Prostate gland (tissue), 2 donors: ENCODE data around the gene TMEM218. TPM values are rescaled to one million over a fixed set of nuclear protein-coding genes. Genes with fewer than 3 reads are reported as not detected.

Experiments
- DNase-seq: peaks from one replicate; pipeline ENCODE4 v3.0.0-alpha.2; 2019; ENCODE audit warnings: low spot score
- H3K27ac ChIP-seq, 2 donors: fragments of 200-600 bp; sonication (generic); 2 replicates each; pipeline ENCODE4 v1.5.1; 2017 to 2019
- H3K27me3 ChIP-seq: fragments of 200-600 bp; sonication (generic); replicated peaks from 2 replicates; pipeline ENCODE4 v1.5.1; 2019; ENCODE audit not compliant: insufficient read depth
- H3K36me3 ChIP-seq, 2 donors: fragments of 200-600 bp; sonication (generic); 1 replicate in 1 of 2; 2 replicates in 1 of 2; pipeline versions ENCODE4 v1.5.1 to v1.8.1; 2017 to 2019
- H3K4me1 ChIP-seq: fragments of 200-600 bp; sonication (generic); replicated peaks from 2 replicates; pipeline ENCODE4 v1.5.1; 2019
- H3K4me3 ChIP-seq, 2 donors: fragments of 200-600 bp; sonication (generic); 2 replicates each; pipeline ENCODE4 v1.5.1; 2017 to 2019
- H3K9me3 ChIP-seq: fragments of 200-600 bp; sonication (generic); 2 replicates; pipeline ENCODE4 v1.5.1; 2017
- POLR2A ChIP-seq: fragments of 450-650 bp; IDR thresholded peaks from one replicate; pipeline ENCODE4 v1.6.1; 2016; ENCODE audit warnings: antibody characterized with exemption, mild to moderate bottlenecking
- POLR2AphosphoS5 ChIP-seq: sonication (generic); formaldehyde crosslinking; IDR thresholded peaks from one replicate; pipeline ENCODE4 v1.6.1; 2017; ENCODE audit warnings: antibody characterized with exemption
- WGBS: methylation state at CpG from one replicate; pipeline ENCODE4 v1.1.5; 2018; 5-methylcytosine and 5-hydroxymethylcytosine counted together
- intact Hi-C: fragments of 100-400 bp; cut with DNase I; formaldehyde crosslinking; loops from one replicate; pipeline ENCODE4 v1.14.2; 2022
- total RNA-seq, 2 donors: library from RNA; depleted of rRNA; stranded (reverse); fragments of >200 nt; gene quantifications; one replicate each; pipeline ENCODE4 v1.1.0, GENCODE V29; 2016
- TF ChIP-seq, protein P1 (sequence below), 4 experiments: fragments of 200-600 bp in 2 of 4; fragments of 450-650 bp in 2 of 4; sonication (generic) in 2 of 4; IDR thresholded peaks; 1 replicate in 3 of 4; 2 replicates in 1 of 4; pipeline ENCODE4 v1.5.1; 2016 to 2019; ENCODE audit warnings: antibody characterized with exemption in 4 of 4, mild to moderate bottlenecking in 2 of 4, moderate library complexity in 2 of 4

TMEM218 gene
- total RNA-seq = 10 to 100 TPM; 17.7 to 33.5 TPM

DNA sequence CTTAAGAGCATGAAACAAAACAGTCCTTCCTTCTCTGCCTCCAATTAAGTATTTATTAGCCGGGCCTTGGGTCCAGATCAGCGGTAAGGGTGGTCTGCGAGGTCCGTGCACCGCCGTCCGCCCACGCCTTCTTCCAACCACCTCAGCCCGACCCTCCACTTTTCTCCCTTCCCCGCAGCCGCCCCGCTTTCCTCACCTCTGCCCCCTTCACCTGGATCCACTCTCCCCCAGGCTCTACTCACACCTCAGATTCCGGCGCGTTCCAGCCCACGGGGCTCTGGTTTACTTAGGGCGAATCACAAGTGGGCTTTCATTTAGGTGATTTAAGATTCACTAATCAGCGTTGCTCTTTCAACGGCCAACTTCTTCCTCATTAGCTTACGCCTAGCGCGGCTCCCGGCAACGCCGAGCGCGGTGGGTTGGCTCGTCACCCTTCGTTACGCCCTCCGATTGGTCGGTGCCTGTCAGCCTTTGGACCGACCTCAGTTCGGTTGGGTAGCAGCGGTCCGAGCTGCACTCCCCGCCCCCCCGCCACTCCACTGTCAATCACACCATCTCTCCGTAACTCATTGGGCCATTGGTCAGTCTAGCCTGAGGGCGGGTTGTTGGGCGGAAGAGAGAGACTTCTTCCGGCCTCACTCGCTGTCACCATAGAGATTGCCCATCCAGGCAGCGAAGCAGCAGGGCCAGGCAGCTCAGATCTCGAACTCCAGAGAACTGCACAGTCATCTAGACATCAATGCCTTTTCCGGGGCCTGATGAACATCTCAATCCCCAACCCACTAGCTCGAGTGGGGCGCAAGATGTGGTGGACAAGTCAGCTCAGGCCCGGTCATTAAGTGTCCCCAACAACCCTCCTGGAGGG lies at the start of gene TMEM218:
TMEM218 (minus strand) TSS at position 284 of the 865 bp plus-strand sequence. CDS start 9,385 bp downstream, outside the sequence.
- intact Hi-C loops = loop anchor here (5.0 kb wide), 2 partner anchors 236 to 481 kb away; partner anchors contain the start of gene STT3A
- WGBS = 7% methylated on average over 49 of the region's 49 CpGs
- Histone ChIP-seq H3K27me3 (no peaks in the 10 kb centered on the region), H3K36me3 (no peaks in the 10 kb centered on the region), H3K27ac (peak within 1 kb of the TSS; percentile 74 to 88), H3K9me3 (no peaks in the 10 kb centered on the region), H3K4me1 (peaks cover 3% of the 10 kb centered on the region), H3K4me3 (peak within 1 kb of the TSS; percentile 66 to 93)
- peak; percentile 98 for DNase-seq
- TF ChIP-seq, protein P1, sequence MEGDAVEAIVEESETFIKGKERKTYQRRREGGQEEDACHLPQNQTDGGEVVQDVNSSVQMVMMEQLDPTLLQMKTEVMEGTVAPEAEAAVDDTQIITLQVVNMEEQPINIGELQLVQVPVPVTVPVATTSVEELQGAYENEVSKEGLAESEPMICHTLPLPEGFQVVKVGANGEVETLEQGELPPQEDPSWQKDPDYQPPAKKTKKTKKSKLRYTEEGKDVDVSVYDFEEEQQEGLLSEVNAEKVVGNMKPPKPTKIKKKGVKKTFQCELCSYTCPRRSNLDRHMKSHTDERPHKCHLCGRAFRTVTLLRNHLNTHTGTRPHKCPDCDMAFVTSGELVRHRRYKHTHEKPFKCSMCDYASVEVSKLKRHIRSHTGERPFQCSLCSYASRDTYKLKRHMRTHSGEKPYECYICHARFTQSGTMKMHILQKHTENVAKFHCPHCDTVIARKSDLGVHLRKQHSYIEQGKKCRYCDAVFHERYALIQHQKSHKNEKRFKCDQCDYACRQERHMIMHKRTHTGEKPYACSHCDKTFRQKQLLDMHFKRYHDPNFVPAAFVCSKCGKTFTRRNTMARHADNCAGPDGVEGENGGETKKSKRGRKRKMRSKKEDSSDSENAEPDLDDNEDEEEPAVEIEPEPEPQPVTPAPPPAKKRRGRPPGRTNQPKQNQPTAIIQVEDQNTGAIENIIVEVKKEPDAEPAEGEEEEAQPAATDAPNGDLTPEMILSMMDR (IDR thresholded peaks at IDR 0.05) = no peak
- TF ChIP-seq POLR2AphosphoS5 (peak; percentile 91), POLR2A (no peak)

DNA sequence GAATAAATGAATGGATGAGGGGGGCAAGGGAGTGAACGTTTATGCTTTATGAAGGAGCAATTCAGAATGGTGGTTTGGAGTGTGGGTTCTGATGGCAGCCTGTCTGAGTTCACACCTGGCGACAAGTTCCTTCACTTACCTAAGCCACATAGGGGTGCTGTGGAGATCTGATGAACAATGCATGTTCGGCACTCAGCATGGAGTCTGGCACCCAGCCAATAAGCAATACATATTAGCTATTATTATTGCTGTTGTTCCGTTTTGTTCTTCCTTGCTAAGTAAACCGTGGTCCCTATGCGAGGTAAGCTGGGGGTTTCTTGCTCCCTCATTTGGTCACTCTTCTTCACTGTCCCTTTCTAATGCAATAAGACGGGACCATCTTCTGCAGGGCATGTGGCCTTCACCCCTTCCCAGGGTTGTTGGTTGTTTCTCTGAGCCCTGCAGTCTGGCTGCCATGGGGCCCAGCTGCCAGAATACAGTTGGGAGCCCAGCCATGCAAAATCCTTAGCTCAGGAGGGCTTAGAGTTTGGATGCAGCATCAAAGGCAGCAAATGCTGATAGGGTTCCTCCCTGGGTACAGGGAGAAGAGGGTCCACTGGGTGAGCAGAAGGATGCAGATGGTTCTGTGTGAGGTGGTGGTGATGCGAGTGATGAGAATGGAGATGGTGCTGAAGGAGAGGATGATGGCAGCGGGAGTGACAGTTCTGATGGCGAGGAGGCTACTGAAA lies 46.7 kb upstream of the TMEM218 start:
- Histone ChIP-seq H3K4me3 (no peak overlapping the region), H3K36me3 (no peaks in the 10 kb centered on the region), H3K27me3 (no peaks in the 10 kb centered on the region), H3K4me1 (no peaks in the 10 kb centered on the region), H3K27ac (no peak overlapping the region), H3K9me3 (no peaks in the 10 kb centered on the region)
- DNase-seq = no peak
- intact Hi-C loops = no loop called here
- no peak for TF ChIP-seq POLR2A
- WGBS = 89% methylated on average over 10 of the region's 10 CpGs

DNA sequence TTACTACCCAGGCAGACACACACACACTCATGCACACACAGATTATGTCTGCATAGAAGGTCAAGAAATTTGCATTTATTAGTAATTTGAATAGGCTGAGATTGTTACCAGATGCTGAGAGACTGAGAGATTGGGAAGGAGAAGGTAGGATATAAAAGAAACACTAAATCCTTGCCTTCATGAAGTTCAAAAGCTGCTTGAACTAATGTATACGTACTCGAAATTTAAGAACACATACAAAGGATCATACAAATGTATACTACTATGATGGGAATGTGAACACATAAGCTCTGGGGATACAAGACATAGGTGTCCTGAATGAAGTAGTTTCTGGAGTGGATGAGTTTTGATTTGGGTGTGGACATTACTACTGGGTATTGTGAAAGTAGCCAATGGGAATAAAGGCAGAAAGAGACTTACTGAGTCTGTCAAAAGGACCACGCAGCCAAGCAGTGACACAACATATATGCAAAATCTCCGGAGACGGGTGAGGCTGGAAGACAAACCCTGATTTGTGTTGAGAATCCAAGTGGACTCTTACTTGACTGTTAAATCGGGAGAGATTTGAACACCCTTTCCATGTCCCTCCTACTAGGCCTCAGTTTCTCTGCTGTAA lies 45.8 kb upstream of the TMEM218 start:
- WGBS = 94% methylated on average over 6 of the region's 6 CpGs
- no peak overlapping the region for H3K4me3 ChIP-seq
- H3K36me3 ChIP-seq = no peaks in the 10 kb centered on the region
- TF ChIP-seq POLR2AphosphoS5 (no peak), POLR2A (no peak)
- TF ChIP-seq, protein P1 (IDR thresholded peaks at IDR 0.05) = no peak
- H3K27me3 ChIP-seq = no peaks in the 10 kb centered on the region
- H3K27ac ChIP-seq = no peak overlapping the region
- H3K4me1 ChIP-seq = no peaks in the 10 kb centered on the region
- no peak for DNase-seq
- H3K9me3 ChIP-seq = no peaks in the 10 kb centered on the region
- intact Hi-C loops = no loop called here

DNA sequence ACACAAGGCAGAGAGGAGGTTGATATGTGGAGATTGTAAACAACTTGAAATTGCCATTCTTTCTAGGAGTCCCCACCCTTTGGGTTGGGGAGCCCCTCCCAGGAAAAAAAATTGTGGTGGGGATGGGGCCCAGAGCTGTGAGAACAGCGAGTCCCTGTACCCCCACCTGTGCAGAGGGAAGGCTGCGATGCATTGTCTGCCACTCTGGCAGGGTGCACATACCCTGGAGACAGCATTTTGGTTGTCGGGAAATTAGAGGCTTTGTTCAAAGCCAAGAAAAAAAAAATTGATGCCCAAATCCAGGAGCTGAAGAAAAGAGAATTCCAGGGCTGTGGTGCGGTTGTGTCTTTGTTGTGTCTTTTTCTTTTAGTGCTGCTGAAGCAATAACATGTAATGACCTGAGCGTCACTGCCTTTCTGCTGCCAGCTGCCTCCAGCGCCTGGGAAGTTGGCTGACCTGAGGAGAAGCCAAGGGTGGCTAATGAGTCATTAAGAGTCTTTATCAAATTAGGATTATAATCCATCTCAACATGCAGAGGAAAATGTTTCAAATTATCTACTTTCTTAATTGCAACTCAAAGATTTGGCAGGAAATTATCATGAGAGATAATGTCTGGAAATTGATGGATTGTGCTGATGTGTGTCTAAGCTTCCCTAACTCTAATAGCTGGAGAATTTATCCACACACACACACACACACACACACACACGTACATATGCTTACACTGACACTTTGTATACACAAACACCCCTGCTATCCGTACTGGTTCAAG lies 45.1 kb upstream of the TMEM218 start:
- TF ChIP-seq, protein P1 (IDR thresholded peaks at IDR 0.05) = no peak
- TF ChIP-seq POLR2A (no peak), POLR2AphosphoS5 (no peak)
- no peak overlapping the region for H3K27ac ChIP-seq
- H3K27me3 ChIP-seq = no peaks in the 10 kb centered on the region
- H3K4me1 ChIP-seq = no peaks in the 10 kb centered on the region
- intact Hi-C loops = no loop called here
- no peaks in the 10 kb centered on the region for H3K36me3 ChIP-seq
- DNase-seq = no peak
- H3K4me3 ChIP-seq = no peak overlapping the region
- no peaks in the 10 kb centered on the region for H3K9me3 ChIP-seq
- WGBS = 54% methylated on average over 8 of the region's 8 CpGs
